Left hindlimb (tissue), 1 donor: Measurements from ENCODE around the gene PPP4R3A.
"Not testable (repeated sequence)": the region's sequence is repeated elsewhere in the genome, so short reads cannot be mapped to it uniquely, and the experiment has no call there.

Source experiments
- DNase-seq: peaks from one replicate; pipeline ENCODE4 v3.0.0-alpha.2; 2018

The PPP4R3A gene

DNA sequence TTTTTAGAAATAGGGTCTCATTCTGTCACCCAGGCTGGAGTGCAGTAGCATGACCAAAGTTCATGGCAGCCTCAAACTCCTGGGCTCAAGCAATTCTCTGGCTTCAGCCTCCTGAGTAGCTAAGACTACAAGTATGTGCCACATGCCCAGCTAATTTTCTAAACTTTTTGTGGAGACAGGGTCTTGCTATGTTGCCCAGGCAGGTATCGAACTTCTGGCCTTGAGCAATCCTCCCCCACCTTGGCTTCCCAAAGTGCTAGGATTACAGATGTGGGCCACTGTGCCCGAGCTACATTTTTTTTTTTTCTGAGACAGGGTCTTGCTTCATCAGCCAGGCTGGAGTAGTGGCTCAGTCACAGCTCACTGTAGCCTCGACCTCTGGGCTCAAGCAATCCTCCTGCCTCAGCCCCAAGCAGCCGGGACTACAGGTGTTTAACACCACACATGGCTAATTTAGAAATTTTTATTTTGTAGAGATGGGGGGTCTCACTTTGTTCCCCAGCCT, 7.1 kb downstream of the PPP4R3A start:
- no peak for DNase-seq

DNA sequence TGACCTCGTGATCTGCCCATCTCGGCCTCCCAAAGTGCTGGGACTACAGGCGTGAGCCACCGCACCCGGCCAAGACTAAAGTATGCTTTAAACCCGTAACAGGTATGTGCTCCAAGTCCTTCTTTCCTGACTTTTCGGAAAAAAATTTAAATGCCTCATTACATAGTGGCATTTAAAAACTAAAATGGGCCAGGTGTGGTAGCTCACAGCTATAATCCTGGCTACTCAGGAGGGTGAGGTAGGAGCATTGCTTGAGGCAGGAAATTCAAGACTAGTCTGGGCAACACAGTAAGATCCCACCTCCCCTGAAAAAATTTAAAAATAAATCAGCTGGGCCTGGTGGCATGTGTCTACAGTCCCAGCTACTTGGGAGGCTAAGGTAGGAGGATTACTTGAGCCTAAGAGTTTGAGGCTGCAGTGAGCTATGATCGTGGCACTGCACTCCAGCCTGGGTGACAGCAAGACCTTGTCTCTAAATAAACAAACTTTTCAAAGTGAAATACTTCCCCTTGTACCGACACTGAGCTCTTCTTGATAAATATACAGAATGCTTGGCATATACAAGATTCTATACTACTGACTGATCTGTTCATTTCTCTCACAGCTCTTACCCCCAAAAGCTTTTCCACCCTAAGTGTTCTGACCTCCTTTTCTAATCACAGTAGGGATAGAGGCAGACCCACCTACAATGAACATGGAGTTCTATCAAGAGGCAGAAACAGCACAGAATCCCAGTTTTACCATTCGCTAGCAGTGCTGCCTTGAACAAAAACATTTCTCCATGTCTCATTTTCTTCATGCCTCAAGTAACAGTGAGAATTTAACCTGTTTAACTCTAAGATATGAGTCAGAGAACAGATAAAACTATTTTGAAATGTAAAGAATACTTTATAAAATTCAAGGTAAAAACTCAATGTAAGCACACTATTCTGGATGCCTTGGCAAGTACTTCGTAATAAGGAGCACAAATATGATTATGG, 7.9 kb downstream of the PPP4R3A start:
- DNase-seq: no peak

DNA sequence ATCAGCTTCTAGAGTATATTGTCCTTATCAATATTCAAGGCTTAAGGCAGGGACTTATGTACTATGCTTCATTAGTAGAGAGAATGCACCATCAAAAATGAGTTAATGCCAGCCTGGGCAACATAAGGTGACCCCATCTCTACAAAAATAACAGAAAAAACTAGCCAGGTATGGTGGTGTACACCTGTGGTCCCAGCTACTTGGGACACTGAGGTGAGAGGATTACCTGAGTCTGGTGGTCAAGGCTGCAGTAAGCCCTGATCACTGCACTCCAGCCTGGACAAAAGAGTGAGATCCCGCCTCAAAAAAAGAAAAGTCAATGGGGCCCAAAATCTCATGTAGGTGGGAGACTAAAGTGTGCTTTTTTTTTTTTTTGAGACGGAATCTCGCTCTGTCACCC, 8.8 kb downstream of the PPP4R3A start:
- DNase-seq: no peak

DNA sequence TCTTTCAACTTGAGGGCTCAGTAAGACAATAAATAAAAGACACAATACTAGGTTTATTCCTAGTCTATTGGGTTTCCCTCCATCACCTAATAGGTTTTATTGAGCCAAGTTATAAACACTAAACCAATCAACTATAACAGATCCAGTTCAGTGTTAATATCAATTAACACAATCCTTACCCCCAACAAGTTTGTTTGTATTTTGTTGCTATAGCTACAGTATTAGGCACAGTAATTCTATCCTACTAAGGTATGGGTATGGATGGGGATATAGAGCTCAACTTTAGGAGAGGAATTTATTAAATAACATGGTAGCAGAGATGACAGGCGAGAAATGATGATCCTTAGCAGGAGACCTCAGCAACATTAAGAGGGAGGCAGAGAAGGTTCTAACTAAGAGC, 13.3 kb downstream of the PPP4R3A start:
- no peak for DNase-seq

DNA sequence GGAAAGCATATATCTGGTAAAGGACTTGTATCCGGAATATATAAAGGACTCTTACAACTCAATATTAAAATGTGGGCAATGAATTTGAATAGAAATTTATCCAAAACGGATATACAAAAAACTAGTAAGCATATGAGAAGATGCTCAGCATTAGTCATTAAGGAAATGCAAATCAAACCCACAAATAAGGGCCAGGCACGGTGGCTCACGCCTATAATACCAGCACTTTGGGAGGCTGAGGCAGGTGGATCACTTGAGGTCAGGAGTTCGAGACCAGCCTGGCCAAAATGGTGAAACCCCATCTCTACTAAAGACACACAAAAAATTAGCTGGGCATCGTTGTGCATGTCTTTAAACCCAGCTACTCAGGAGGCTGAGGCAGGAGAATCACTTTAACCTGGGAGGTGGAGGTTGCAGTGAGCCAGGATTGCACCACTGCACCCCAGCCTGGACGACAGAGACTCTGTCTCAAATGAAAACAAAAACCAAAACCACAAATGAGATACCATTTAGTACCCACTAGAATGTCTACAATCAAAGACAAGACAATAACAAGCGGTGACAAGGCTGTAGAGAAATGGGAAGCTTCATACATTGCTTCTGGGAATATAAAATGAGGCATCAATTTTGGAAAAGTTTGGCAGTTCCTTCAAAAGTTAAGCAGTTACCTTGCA, 15.6 kb downstream of the PPP4R3A start:
- DNase-seq: not testable (repeated sequence)

DNA sequence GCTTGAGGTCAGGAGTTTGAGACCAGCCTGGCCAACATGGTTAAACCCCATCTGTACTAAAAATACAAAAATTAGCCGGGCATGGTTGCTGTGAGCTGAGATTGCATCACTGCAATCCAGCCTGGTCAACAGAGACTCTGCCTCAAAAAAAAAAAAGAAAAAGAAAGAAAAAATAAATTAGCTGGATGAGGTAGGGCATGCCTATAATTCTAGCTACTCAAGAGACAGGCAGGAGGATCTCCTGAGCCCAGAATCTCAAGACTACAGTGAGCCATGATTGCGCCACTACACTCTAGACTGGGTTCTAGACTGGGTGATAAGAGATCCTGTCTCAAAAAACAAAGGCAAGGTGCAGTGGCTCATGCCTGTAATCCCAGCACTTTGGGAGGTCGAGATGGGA, 16.9 kb downstream of the PPP4R3A start:
- DNase-seq: no peak

DNA sequence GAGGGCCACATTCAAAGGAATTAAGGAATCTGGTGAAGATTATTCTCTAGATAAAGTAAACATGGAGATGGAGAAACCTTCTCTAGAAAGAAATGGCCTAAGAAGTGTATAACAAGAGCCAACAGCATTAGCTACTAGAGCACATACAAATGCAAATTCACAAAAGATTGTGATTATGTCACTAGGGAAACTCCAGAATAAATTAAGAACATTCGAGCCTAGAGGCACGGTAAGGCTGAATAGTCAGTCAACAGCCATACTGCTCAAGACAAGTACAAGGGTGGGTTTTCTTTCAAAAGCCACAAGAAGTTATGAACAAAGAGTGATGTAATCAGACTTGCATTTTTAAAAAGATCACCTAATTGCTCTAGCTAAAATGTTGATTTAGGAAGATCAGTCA, 25.4 kb downstream of the PPP4R3A start:
- DNase-seq: no peak

DNA sequence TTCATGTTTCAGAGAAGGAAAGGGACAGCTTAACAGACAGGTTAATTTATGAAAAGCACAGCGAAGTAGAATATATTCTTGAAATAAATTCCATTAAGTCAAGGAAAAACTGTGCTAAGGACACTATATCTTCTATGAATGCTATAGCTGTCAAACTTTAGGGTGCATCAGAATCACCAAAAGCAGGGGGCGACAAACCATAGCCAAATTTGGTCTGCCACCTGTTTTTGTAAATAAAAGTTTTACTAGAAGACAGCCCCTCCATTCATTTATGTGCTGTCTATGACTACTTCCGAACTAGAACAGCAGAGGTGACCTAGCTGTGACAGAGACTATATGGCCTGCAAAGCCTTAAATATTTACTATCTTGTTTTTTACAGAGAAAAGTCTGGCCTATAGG, 25.9 kb downstream of the PPP4R3A start:
- DNase-seq: no peak

DNA sequence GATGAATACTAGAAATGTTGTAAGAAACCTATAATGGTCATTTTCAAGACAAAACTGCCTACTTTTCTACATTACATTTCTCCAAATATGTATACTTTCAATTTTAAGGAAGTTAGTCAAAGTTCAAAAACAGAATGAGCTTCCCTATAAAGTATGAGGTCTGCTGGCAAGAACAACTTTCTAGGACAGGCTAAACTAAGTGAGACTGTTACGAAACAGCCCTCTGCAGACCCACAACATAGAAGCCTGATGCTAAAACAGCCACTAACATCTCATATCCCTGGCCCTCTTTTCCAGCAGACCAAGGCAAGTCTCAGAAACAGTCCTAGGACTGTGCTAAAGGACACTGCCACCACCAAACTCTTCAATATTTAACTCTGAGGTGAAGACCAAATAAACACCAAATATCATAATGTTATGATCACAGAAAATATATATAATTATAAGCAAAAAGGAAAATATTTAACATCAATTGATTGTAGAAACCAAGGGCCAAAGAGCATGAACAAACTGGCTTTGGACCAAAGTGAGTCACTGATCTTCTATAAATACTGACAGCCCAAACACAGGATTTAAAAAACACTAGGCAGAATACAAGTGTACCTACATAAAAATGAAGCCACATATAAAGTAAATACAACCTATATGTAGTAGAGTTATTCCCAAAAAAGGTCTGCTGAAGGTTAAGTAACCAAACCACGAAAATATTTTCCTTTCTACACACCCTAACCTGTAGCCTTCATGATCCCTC, 27.7 kb downstream of the PPP4R3A start:
- no peak for DNase-seq

DNA sequence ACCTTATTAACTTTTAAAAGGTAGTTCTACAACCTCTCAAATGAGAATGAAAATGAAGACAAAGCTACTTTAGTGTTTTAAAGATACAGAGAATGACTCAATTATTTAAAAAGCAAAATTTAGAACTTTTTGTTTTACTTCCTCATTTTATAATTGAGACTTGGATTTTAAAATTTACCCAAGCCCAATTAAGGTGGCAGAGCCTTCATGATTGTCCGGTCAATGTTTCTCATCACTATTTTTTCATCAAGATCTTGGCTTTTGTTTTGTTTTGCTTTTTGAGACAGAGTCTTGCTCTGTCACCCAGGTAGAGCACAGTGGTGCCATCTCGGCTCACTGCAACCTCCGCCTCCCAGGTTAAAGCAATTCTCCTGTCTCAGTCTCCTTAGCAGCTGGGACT, 32.7 kb downstream of the PPP4R3A start:
- DNase-seq: no peak

DNA sequence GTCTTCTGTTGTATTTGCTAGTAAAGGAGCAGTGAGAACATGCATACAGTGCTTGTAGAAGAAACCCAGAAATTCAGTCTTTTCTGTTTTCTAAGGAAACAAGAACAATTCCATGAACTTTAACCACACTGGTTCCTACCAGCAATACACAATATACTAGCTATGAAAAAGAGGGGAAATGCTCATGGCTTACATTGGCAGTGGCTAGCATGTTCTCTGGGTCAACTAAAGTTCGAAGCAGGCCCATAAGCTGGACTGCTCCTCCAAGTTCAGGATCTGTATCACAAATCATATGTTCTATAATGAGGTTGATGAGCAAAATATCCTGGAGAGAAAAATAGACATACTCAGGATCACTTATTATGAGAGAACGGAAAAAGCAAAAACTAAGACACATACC, 37.1 kb downstream of the PPP4R3A start:
- DNase-seq: no peak

DNA sequence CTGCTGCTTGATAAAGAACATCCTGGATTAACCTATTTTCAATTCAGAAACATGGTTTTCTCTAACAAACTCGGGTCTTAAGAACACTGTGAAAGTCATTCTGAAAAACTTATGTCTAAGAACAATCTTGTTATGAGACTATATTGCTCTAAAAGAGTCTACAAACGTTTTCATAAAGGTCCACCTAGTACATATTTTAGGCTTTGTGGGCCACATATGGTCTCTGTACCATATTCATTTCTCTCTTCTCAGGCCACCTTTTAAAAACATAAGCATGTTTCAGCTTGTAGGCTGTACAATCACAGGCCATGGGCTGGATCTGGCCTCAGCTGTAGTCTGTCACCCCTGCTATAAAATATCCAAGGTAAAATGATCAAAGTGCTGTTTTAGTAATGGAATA, 39.9 kb downstream of the PPP4R3A start:
- DNase-seq: no peak

DNA sequence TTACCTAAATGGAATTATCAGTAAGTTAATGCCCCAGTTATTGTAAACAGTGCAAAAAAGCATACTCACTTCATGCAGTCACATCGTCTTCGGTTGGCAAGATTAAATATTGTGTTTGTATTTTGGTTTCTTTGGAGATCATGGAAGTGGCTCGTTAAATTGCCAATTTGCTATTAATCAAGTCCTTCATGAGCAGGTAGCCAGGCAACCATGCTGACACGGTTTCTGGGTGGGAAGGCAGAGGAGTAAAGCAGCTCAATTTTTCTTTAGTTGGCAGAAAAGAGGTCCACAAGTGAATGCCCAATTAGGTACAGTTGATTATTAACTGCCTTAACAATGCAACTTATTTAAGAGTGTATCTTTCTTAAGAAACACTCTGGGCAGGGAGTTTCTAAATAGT, 43.9 kb downstream of the PPP4R3A start:
- DNase-seq: no peak

DNA sequence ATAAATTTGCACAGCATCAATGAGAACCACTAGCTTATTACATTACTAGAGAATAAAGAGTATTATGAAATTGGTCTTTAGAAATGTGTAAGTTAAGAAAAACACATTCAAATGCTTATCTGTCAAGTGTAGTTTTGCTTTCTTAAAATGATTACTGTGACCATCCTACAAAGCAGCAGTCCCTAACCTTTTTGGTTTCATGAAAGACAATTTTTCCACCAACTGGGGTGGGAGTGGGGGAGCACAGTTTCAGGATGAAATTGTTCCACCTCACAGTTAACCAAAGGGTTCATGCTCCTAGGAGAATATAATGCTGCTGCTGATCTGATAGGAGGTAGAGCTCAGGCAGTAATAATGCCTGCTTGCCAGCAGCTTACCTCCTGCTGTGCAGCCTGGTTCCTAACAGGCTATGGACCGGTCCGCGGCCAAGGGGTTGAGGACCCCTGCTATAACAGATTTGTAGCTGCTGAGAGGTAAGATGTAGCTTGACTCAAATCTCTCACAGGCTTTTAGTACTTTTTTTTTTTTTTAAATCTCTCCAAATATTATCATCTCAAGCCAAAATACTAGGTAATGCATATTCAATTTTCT, 45.4 kb downstream of the PPP4R3A start:
- no peak for DNase-seq

DNA sequence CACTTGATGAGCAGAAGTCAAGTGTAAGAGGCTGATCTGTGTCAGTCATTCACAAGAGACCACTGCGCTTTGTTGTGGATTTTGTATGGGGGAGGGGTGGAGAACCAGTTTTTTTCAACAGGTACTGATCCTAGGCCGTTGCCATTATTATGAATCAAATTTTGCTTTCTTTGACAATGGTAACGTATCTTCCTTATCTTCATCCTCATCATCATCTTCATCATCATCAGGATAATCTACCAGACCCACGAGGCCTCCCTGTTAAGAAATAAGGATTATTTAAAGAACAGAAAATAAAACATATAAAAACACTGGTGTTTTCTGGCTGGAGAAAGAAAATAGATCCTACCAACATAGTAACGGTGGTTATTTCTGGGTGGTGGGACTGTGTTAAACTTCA, 51.5 kb downstream of the PPP4R3A start:
- no peak for DNase-seq

DNA sequence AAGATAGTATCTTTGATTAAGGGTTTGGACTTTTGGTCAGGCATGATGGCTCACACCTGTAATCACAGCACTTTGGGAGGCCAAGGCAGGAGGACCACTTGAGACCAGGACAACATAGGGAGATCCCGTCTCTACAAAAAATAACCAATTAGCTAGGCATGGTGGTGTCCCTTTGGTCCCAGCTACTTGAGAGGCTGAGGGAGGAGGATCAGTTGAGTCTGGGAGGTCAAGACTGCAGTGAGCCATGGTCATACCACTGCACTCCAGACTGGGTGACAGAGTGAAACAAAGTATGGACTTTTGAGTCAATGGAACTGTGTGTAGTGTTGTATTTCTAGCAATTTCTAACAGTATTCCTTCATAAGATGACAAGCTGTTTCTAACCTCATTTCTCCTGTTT, 53.8 kb downstream of the PPP4R3A start:
- DNase-seq: no peak

DNA sequence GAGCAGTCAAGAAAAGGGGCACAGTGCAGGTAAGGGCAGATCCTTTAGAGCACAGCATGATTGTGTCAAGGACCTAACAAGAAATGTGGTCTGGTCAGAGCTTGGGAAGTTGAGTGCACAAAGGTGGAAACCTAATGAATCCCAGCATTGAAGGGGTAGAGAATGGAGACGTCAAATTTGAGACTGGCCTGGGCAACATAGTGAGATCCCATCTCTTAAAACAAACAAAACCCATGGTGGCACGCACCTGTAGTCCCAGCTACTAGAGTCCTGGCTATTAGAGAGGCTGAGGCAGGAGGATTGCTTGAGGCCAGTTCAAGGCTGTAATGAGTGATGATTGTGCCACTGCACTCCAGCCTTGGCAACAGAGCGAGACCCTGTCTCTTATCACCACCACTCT, 55.5 kb downstream of the PPP4R3A start:
- DNase-seq: no peak

DNA sequence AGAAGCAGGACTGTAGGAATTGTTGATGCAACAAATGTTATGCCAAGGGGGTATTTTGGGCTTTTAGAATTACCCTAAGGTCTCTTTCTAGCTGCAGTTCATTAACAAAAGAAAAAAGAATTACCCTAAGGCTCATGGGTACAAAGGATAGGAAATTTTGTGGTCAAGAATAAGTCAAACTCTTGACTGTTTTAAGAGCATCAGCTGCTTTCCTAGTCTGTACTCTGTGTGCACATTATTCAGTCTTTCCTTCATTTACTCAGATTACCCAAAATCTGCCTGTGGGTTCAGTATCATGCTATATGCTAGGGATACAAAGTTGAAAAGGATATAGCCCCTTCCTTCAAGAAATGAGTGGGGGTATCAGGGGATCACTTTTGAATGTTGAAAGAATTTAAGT, 56.0 kb downstream of the PPP4R3A start:
- DNase-seq: no peak

DNA sequence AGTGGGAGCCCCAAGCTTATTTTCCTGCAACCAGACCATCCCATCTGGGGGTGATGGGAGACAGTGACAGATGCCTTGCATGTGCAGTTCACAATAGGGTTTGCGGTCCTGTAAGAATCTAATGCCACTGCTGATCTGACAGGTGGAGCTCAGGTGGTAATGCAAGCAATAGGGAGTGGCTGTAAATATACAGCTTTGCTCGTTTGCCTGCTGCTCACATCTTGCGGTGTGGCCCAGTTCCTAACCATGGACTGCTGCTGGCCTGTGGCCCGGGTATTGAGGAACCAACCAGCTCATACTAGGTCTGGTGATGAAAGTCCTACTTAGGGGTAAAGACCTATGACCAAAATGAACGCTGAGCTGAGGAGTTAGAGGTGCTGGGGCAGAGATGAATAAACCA, 56.4 kb downstream of the PPP4R3A start:
- DNase-seq: no peak

DNA sequence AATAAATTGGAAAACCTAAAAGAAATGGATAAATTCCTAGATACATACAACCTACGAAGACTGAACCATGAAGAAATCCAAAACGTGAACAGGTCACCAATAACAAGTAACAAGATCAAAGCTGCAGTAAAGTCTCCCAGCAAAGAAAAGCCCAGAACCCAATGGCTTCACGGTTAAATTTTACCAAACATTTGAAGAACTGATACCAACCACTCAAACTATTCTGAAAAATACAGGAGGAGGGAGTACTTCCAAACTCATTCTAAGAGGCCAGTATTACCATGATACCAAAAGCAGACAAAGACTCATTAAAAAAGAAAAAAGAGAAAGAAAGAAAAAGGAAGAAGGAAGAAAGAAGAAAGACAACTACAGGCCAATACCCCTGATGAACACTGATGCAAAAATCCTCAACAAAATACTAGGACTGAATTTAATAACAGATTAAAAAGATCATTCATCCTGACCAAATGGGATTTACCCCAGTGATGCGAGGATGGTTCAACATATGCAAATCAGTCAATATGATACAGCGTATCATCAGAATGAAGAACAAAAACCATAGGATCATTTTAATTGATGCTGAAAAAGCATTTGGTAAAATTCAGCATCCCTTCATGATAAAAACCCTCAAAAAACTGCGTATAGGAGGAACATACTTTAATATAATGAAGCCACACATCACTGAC, 65.6 kb downstream of the PPP4R3A start:
- DNase-seq: no peak

DNA sequence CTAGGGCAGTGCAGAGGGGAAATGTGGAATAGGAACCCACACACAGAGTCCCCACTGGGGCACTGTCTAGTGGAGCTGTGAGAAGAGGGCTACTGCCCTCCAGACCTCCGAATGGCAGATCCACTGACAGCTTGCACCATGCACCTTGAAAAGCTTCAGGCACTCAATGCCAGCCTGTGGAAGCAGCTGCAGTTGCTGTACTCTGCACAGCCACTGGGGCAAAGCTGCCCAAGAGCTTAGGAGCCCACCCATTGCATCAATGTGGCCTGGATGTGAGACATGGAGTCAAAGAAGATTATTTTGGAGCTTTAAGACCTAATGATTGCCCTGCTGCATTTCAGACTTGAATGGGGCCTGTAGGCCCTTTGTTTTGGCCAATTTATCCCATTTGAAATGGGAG, 70.8 kb downstream of the PPP4R3A start:
- no peak for DNase-seq

DNA sequence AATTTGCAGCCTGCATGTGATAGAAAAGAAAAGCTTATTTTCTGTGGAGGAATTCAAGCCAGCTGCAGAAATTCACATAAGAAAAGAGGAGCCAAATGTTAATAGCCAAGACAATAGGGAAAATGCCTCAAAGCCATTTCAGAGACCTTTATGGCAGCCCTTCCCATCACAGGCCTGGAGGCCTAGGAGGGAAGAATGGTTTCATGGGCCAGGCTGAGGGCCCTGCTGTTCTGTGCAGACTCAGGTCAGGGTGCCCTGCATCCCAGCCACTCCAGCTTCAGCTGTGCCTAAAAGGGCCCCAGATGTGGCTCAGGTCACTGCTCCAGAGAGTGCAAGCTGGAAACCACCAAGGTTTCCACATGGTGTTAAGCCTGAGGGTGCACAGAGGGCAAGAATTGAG, 71.3 kb downstream of the PPP4R3A start:
- DNase-seq: no peak
